Measurements from ENCODE around the gene IFFO2.
A peak's percentile ranks its signal among the peaks of the same experiment; 100 is the strongest.
"Not testable (repeated sequence)": the region's sequence is repeated elsewhere in the genome, so short reads cannot be mapped to it uniquely, and the experiment has no call there.

IFFO2 gene

GRCh38 chr1:18893120-18893519 is 63.4 kb downstream of the IFFO2 start:
- H4K12ac ChIP-seq (ENCODE audit: low read depth, low read length) = peak overlapping the region; percentile 1
- peaks cover 35% of the 10 kb centered on the region for H3K79me1 ChIP-seq (ENCODE audit: low read length)
- peaks cover 6% of the 10 kb centered on the region for H3K79me2 ChIP-seq (ENCODE audit: control insufficient read depth, insufficient read depth, low read length, poor library complexity)
- peak overlapping the region; percentile 96 for H3K27ac ChIP-seq (ENCODE audit: low read depth, low read length)
- H3K36me3 ChIP-seq (ENCODE audit: control insufficient read depth in 1 of 2, insufficient read depth in 2 of 2, low read length in 2 of 2) = peaks cover 14 to 17% of the 10 kb centered on the region in 2 experiments
- H2BK5ac ChIP-seq (ENCODE audit: low read depth, low read length, poor library complexity) = peak overlapping the region; percentile 91
- no peaks in the 10 kb centered on the region for H3K27me3 ChIP-seq (ENCODE audit: insufficient read depth, low read length)
- H3K23ac ChIP-seq (ENCODE audit: low read length) = no peak overlapping the region
- H2BK120ac ChIP-seq (ENCODE audit: insufficient read depth, low read length, poor library complexity) = peak overlapping the region; percentile 92
- H3K4me2 ChIP-seq (ENCODE audit: low read length) = no peak overlapping the region
- H3K9ac ChIP-seq (ENCODE audit: low read length) = no peak overlapping the region
- peak overlapping the region; percentile 87 for H3K18ac ChIP-seq (ENCODE audit: low read length)
- peaks cover 36 to 45% of the 10 kb centered on the region in 2 experiments for H3K4me1 ChIP-seq (ENCODE audit: control insufficient read depth in 1 of 2, insufficient read depth in 2 of 2, low read length in 2 of 2)
- peak overlapping the region; percentile 57 for H4K8ac ChIP-seq (ENCODE audit: low read depth, low read length)
- peak overlapping the region; percentile 76 for H2BK12ac ChIP-seq (ENCODE audit: low read length)
- DNase-seq = peak; percentile 90 to 99
- no CpG with 5 or more reads among the region's 7 CpGs for WGBS (ENCODE audit: extremely low coverage, insufficient coverage, insufficient read length)
- peak overlapping the region; percentile 91 for H4K91ac ChIP-seq (ENCODE audit: low read depth, low read length)
- H3K14ac ChIP-seq (ENCODE audit: low read length) = no peak overlapping the region
- peaks cover 5% of the 10 kb centered on the region for H3K9me3 ChIP-seq (ENCODE audit: insufficient read depth, low read depth, low read length)
- H3K4me3 ChIP-seq (ENCODE audit: low read depth, low read length) = no peak overlapping the region
- no peak overlapping the region for H2AFZ ChIP-seq (ENCODE audit: insufficient read depth, low read length, poor library complexity)
- H3K4ac ChIP-seq (ENCODE audit: low read depth, low read length) = peak overlapping the region; percentile 21
- H2AK5ac ChIP-seq (ENCODE audit: low read length) = no peak overlapping the region

- Histone ChIP-seq H3K14ac (ENCODE audit: low read length) (peak overlapping the region; percentile 78), H2AK5ac (ENCODE audit: low read length) (peak overlapping the region; percentile 91), H3K4me1 (ENCODE audit: control insufficient read depth in 1 of 2, insufficient read depth in 2 of 2, low read length in 2 of 2) (peaks cover 36 to 45% of the 10 kb centered on the region in 2 experiments), H3K79me1 (ENCODE audit: low read length) (peaks cover 35% of the 10 kb centered on the region), H2BK5ac (ENCODE audit: low read depth, low read length, poor library complexity) (peak overlapping the region; percentile 91), H3K18ac (ENCODE audit: low read length) (peak overlapping the region; percentile 10), H3K4me2 (ENCODE audit: low read length) (peak overlapping the region; percentile 20), H4K8ac (ENCODE audit: low read depth, low read length) (peak overlapping the region; percentile 57), H2BK120ac (ENCODE audit: insufficient read depth, low read length, poor library complexity) (peak overlapping the region; percentile 92), H3K4ac (ENCODE audit: low read depth, low read length) (peak overlapping the region; percentile 10), H3K36me3 (ENCODE audit: control insufficient read depth in 1 of 2, insufficient read depth in 2 of 2, low read length in 2 of 2) (peaks cover 11 to 18% of the 10 kb centered on the region in 2 experiments), H4K91ac (ENCODE audit: low read depth, low read length) (peak overlapping the region; percentile 97), H3K27ac (ENCODE audit: low read depth, low read length) (peak overlapping the region; percentile 96)
- not testable (repeated sequence) for H3K27me3 ChIP-seq (ENCODE audit: insufficient read depth, low read length); H2AFZ ChIP-seq (ENCODE audit: insufficient read depth, low read length, poor library complexity); H3K9ac ChIP-seq (ENCODE audit: low read length); H3K23ac ChIP-seq (ENCODE audit: low read length); H2BK12ac ChIP-seq (ENCODE audit: low read length); H3K79me2 ChIP-seq (ENCODE audit: control insufficient read depth, insufficient read depth, low read length, poor library complexity); H3K4me3 ChIP-seq (ENCODE audit: low read depth, low read length); H4K12ac ChIP-seq (ENCODE audit: low read depth, low read length); H3K9me3 ChIP-seq (ENCODE audit: insufficient read depth, low read depth, low read length)
- DNase-seq = peak in 1 of 2 donors; percentile 39
- WGBS (ENCODE audit: extremely low coverage, insufficient coverage, insufficient read length) = no CpG with 5 or more reads among the region's 7 CpGs
These were observed 64.6 kb downstream of the IFFO2 start for GRCh38 chr1:18891858-18892257.

GRCh38 chr1:18891426-18891780 is 65.1 kb downstream of the IFFO2 start:
- peaks cover 40 to 45% of the 10 kb centered on the region in 2 experiments for H3K4me1 ChIP-seq (ENCODE audit: control insufficient read depth in 1 of 2, insufficient read depth in 2 of 2, low read length in 2 of 2)
- peak overlapping the region; percentile 71 for H2BK5ac ChIP-seq (ENCODE audit: low read depth, low read length, poor library complexity)
- no peaks in the 10 kb centered on the region for H3K27me3 ChIP-seq (ENCODE audit: insufficient read depth, low read length)
- peaks cover 6% of the 10 kb centered on the region for H3K79me2 ChIP-seq (ENCODE audit: control insufficient read depth, insufficient read depth, low read length, poor library complexity)
- peak overlapping the region; percentile 71 for H3K27ac ChIP-seq (ENCODE audit: low read depth, low read length)
- WGBS (ENCODE audit: extremely low coverage, insufficient coverage, insufficient read length) = no CpG with 5 or more reads among the region's 7 CpGs
- H3K4me3 ChIP-seq (ENCODE audit: low read depth, low read length) = no peak overlapping the region
- H3K14ac ChIP-seq (ENCODE audit: low read length) = peak overlapping the region; percentile 77
- H4K8ac ChIP-seq (ENCODE audit: low read depth, low read length) = peak overlapping the region; percentile 66
- peak overlapping the region; percentile 90 for H3K18ac ChIP-seq (ENCODE audit: low read length)
- H3K4ac ChIP-seq (ENCODE audit: low read depth, low read length) = peak overlapping the region; percentile 68
- H3K79me1 ChIP-seq (ENCODE audit: low read length) = peaks cover 35% of the 10 kb centered on the region
- H4K91ac ChIP-seq (ENCODE audit: low read depth, low read length) = peak overlapping the region; percentile 97
- no peak overlapping the region for H3K23ac ChIP-seq (ENCODE audit: low read length)
- H4K12ac ChIP-seq (ENCODE audit: low read depth, low read length) = peak overlapping the region; percentile 40
- H2AFZ ChIP-seq (ENCODE audit: insufficient read depth, low read length, poor library complexity) = peak overlapping the region; percentile 23
- peaks cover 3% of the 10 kb centered on the region for H3K9me3 ChIP-seq (ENCODE audit: insufficient read depth, low read depth, low read length)
- DNase-seq = no peak
- H2BK12ac ChIP-seq (ENCODE audit: low read length) = peak overlapping the region; percentile 94
- H2BK120ac ChIP-seq (ENCODE audit: insufficient read depth, low read length, poor library complexity) = peak overlapping the region; percentile 90
- H3K36me3 ChIP-seq (ENCODE audit: control insufficient read depth in 1 of 2, insufficient read depth in 2 of 2, low read length in 2 of 2) = peaks cover 11 to 18% of the 10 kb centered on the region in 2 experiments
- H3K4me2 ChIP-seq (ENCODE audit: low read length) = peak overlapping the region; percentile 12
- no peak overlapping the region for H3K9ac ChIP-seq (ENCODE audit: low read length)
- H2AK5ac ChIP-seq (ENCODE audit: low read length) = peak overlapping the region; percentile 90

- H3K36me3 ChIP-seq (ENCODE audit: control insufficient read depth in 1 of 2, insufficient read depth in 2 of 2, low read length in 2 of 2) = peaks cover 8 to 22% of the 10 kb centered on the region in 2 experiments
- peaks cover 6% of the 10 kb centered on the region for H3K79me2 ChIP-seq (ENCODE audit: control insufficient read depth, insufficient read depth, low read length, poor library complexity)
- H3K4ac ChIP-seq (ENCODE audit: low read depth, low read length) = peak overlapping the region; percentile 68
- WGBS (ENCODE audit: extremely low coverage, insufficient coverage, insufficient read length) = no CpG with 5 or more reads among the region's 6 CpGs
- no peak overlapping the region for H3K23ac ChIP-seq (ENCODE audit: low read length)
- peak overlapping the region; percentile 94 for H2BK12ac ChIP-seq (ENCODE audit: low read length)
- no peak overlapping the region for H3K4me2 ChIP-seq (ENCODE audit: low read length)
- peak overlapping the region; percentile 77 for H3K14ac ChIP-seq (ENCODE audit: low read length)
- no peaks in the 10 kb centered on the region for H3K27me3 ChIP-seq (ENCODE audit: insufficient read depth, low read length)
- peaks cover 35% of the 10 kb centered on the region for H3K79me1 ChIP-seq (ENCODE audit: low read length)
- H3K9ac ChIP-seq (ENCODE audit: low read length) = no peak overlapping the region
- H2AFZ ChIP-seq (ENCODE audit: insufficient read depth, low read length, poor library complexity) = no peak overlapping the region
- H2BK120ac ChIP-seq (ENCODE audit: insufficient read depth, low read length, poor library complexity) = peak overlapping the region; percentile 90
- peak overlapping the region; percentile 66 for H4K8ac ChIP-seq (ENCODE audit: low read depth, low read length)
- H3K4me1 ChIP-seq (ENCODE audit: control insufficient read depth in 1 of 2, insufficient read depth in 2 of 2, low read length in 2 of 2) = peaks cover 40 to 46% of the 10 kb centered on the region in 2 experiments
- peaks cover 3% of the 10 kb centered on the region for H3K9me3 ChIP-seq (ENCODE audit: insufficient read depth, low read depth, low read length)
- peak overlapping the region; percentile 90 for H2AK5ac ChIP-seq (ENCODE audit: low read length)
- peak overlapping the region; percentile 40 for H4K12ac ChIP-seq (ENCODE audit: low read depth, low read length)
- peak overlapping the region; percentile 97 for H4K91ac ChIP-seq (ENCODE audit: low read depth, low read length)
- DNase-seq = no peak
- peak overlapping the region; percentile 71 for H2BK5ac ChIP-seq (ENCODE audit: low read depth, low read length, poor library complexity)
- H3K4me3 ChIP-seq (ENCODE audit: low read depth, low read length) = no peak overlapping the region
- H3K18ac ChIP-seq (ENCODE audit: low read length) = peak overlapping the region; percentile 90
- no peak overlapping the region for H3K27ac ChIP-seq (ENCODE audit: low read depth, low read length)
These were observed 65.6 kb downstream of the IFFO2 start for GRCh38 chr1:18890706-18891425.

Measured in trophoblast cell (in vitro differentiated cells and primary cell).